HG03378 (cell line): ENCODE results near the gene DBF4B.
A peak's percentile ranks its signal among the peaks of the same experiment; 100 is the strongest.
"Not testable (repeated sequence)": the region's sequence is repeated elsewhere in the genome, so short reads cannot be mapped to it uniquely, and the experiment has no call there.

Source experiments
- ATAC-seq: cut with Tn5 transposase; IDR thresholded peaks from one replicate; pipeline ENCODE4 v1.9.1; 2021; ENCODE audit warnings: mild to moderate bottlenecking, moderate library complexity; ENCODE audit not compliant: unreplicated experiment

The DBF4B gene

GRCh38 chr17:44708401-44709263 lies at the start of gene DBF4B:
TSS of gene DBF4B (plus strand) at chr17:44708665. CDS start at chr17:44708821, 156 bp downstream.
- no peak for ATAC-seq

GRCh38 chr17:44661835-44662234 lies 46.6 kb upstream of the DBF4B start:
- ATAC-seq, result no peak

GRCh38 chr17:44663095-44663494 lies 45.4 kb upstream of the DBF4B start:
- ATAC-seq, result no peak

- ATAC-seq, result no peak
Measured at GRCh38 chr17:44664867-44665266, 43.6 kb upstream of the DBF4B start.

GRCh38 chr17:44666006-44666405 lies 42.5 kb upstream of the DBF4B start:
- no peak for ATAC-seq

- no peak for ATAC-seq
Measured at GRCh38 chr17:44672479-44673093, 35.9 kb upstream of the DBF4B start.

GRCh38 chr17:44673893-44674292 lies 34.6 kb upstream of the DBF4B start:
- ATAC-seq, result no peak

- ATAC-seq, result no peak
Measured at GRCh38 chr17:44677136-44677535, 31.3 kb upstream of the DBF4B start.

GRCh38 chr17:44683303-44683702 lies 25.2 kb upstream of the DBF4B start:
- not testable (repeated sequence) for ATAC-seq

- ATAC-seq, result no peak
Measured at GRCh38 chr17:44687756-44688155, 20.7 kb upstream of the DBF4B start.

GRCh38 chr17:44688200-44688599 lies 20.3 kb upstream of the DBF4B start:
- no peak for ATAC-seq

- ATAC-seq, result no peak
Measured at GRCh38 chr17:44688675-44689476, 19.6 kb upstream of the DBF4B start.

GRCh38 chr17:44689477-44690217 lies 18.8 kb upstream of the DBF4B start, which contains the start of gene CCDC43:
TSS of gene CCDC43 (minus strand) at chr17:44689776. CDS start at chr17:44689753, 23 bp downstream.
- peak; percentile 76 for ATAC-seq

- ATAC-seq, result not testable (repeated sequence)
Measured at GRCh38 chr17:44690746-44691306, 17.6 kb upstream of the DBF4B start.

GRCh38 chr17:44693609-44694008 lies 14.9 kb upstream of the DBF4B start:
- no peak for ATAC-seq

GRCh38 chr17:44700288-44700687 lies 8.2 kb upstream of the DBF4B start:
- ATAC-seq, result not testable (repeated sequence)

- no peak for ATAC-seq
Measured at GRCh38 chr17:44707755-44708400, 587 bp upstream of the DBF4B start.

- ATAC-seq, result no peak
Measured at GRCh38 chr17:44719444-44719843, 11.0 kb downstream of the DBF4B start.

GRCh38 chr17:44722254-44722653 lies 13.8 kb downstream of the DBF4B start:
- ATAC-seq, result no peak

- ATAC-seq, result not testable (repeated sequence)
Measured at GRCh38 chr17:44726121-44726520, 17.7 kb downstream of the DBF4B start.
